Activated T-cell treated with anti-CD3 and anti-CD28 coated beads, Interleukin-2, amount 50 U/mL, for 72 hours (primary cell): ENCODE measurements around the gene SLC8B1. TPM values are rescaled to one million over a fixed set of nuclear protein-coding genes. Genes with fewer than 3 reads are reported as not detected.
A peak's percentile ranks its signal among the peaks of the same experiment; 100 is the strongest.

Source experiments
- ATAC-seq, 2 donors: fragments of 150-1000 bp; cut with Tn5 transposase; replicated peaks in 1 of 2; 2 replicates each; pipeline ENCODE4 v1.10.0; 2021; ENCODE audit warnings: moderate library complexity in 2 of 2, mild to moderate bottlenecking in 1 of 2
- DNase-seq, 2 donors: peaks; one replicate each; pipeline ENCODE4 v3.0.0; 2021 to 2022; ENCODE audit warnings: mixed read lengths in 1 of 2
- H3K27ac Mint-ChIP-seq: one replicate; pipeline ENCODE4 v1.8.0; 2022; ENCODE audit warnings: mild to moderate bottlenecking, moderate library complexity, mixed read lengths
- H3K27me3 Mint-ChIP-seq: one replicate; pipeline ENCODE4 v1.8.0; 2022; ENCODE audit warnings: low read depth, mixed read lengths
- H3K36me3 Mint-ChIP-seq, 2 donors: one replicate each; pipeline ENCODE4 v1.8.0; 2022; ENCODE audit warnings: mixed read lengths in 2 of 2, mild to moderate bottlenecking in 1 of 2; ENCODE audit not compliant: insufficient read depth in 2 of 2
- H3K4me1 Mint-ChIP-seq: one replicate; pipeline ENCODE4 v1.8.0; 2022; ENCODE audit warnings: low read depth, mixed read lengths
- H3K4me3 Mint-ChIP-seq, 2 donors: one replicate each; pipeline ENCODE4 v1.8.0; 2022; ENCODE audit warnings: mild to moderate bottlenecking in 2 of 2, mixed read lengths in 2 of 2, moderate library complexity in 2 of 2
- H3K9me3 Mint-ChIP-seq, 2 donors: one replicate each; pipeline ENCODE4 v1.8.0; 2022; ENCODE audit warnings: mixed read lengths in 2 of 2
- total RNA-seq, 2 donors: library from RNA; stranded (reverse); gene quantifications; one replicate each; pipeline ENCODE4 v1.2.3, GENCODE V29; 2022

SLC8B1 gene
- total RNA-seq, 2 donors from 2014 or later = 25.9 to 27.4 TPM

- DNase-seq = no peak
- Mint-ChIP-seq H3K9me3 (no peaks in the 10 kb centered on the region), H3K4me3 (no peak overlapping the region), H3K27ac (no peak overlapping the region), H3K36me3 (no peaks in the 10 kb centered on the region), H3K27me3 (no peaks in the 10 kb centered on the region), H3K4me1 (no peaks in the 10 kb centered on the region)
- ATAC-seq = no peak
These were observed 11.4 kb upstream of the SLC8B1 start for GRCh38 chr12:113346353-113346752.

- H3K27ac Mint-ChIP-seq = no peak overlapping the region
- DNase-seq = no peak
- no peaks in the 10 kb centered on the region for H3K4me1 Mint-ChIP-seq
- no peak for ATAC-seq
- H3K27me3 Mint-ChIP-seq = no peaks in the 10 kb centered on the region
- H3K4me3 Mint-ChIP-seq = no peak overlapping the region
- H3K9me3 Mint-ChIP-seq = no peaks in the 10 kb centered on the region
- H3K36me3 Mint-ChIP-seq = no peaks in the 10 kb centered on the region
These were observed 10.4 kb upstream of the SLC8B1 start for GRCh38 chr12:113345318-113345717.

GRCh38 chr12:113341535-113341934 lies 6.6 kb upstream of the SLC8B1 start:
- H3K27ac Mint-ChIP-seq = no peak overlapping the region
- no peak overlapping the region for H3K4me3 Mint-ChIP-seq
- no peaks in the 10 kb centered on the region for H3K4me1 Mint-ChIP-seq
- ATAC-seq (no peak), DNase-seq (no peak)
- no peaks in the 10 kb centered on the region for H3K27me3 Mint-ChIP-seq
- H3K9me3 Mint-ChIP-seq = no peaks in the 10 kb centered on the region
- no peaks in the 10 kb centered on the region for H3K36me3 Mint-ChIP-seq

- H3K4me3 Mint-ChIP-seq = no peak overlapping the region
- H3K4me1 Mint-ChIP-seq = no peaks in the 10 kb centered on the region
- no peak for ATAC-seq
- DNase-seq = no peak
- H3K27me3 Mint-ChIP-seq = no peaks in the 10 kb centered on the region
- H3K36me3 Mint-ChIP-seq = no peaks in the 10 kb centered on the region
- H3K9me3 Mint-ChIP-seq = no peaks in the 10 kb centered on the region
- no peak overlapping the region for H3K27ac Mint-ChIP-seq
These were observed 5.2 kb upstream of the SLC8B1 start for GRCh38 chr12:113340061-113340460.

- Mint-ChIP-seq H3K27ac (no peak overlapping the region), H3K4me1 (no peaks in the 10 kb centered on the region), H3K36me3 (peaks cover 0 to 1% of the 10 kb centered on the region in 2 donors), H3K27me3 (no peaks in the 10 kb centered on the region), H3K9me3 (no peaks in the 10 kb centered on the region), H3K4me3 (no peak overlapping the region)
- no peak for DNase-seq
- ATAC-seq = no peak
These were observed 4.6 kb upstream of the SLC8B1 start for GRCh38 chr12:113339540-113339939.

GRCh38 chr12:113333877-113334785 lies 778 bp downstream of the SLC8B1 start:
- peak; percentile 22 to 25 for ATAC-seq
- Mint-ChIP-seq H3K27ac (peak overlapping the region; percentile 92), H3K36me3 (peaks cover 3 to 11% of the 10 kb centered on the region in 2 donors), H3K9me3 (no peaks in the 10 kb centered on the region), H3K4me3 (peak overlapping the region; percentile 96 to 99), H3K27me3 (no peaks in the 10 kb centered on the region), H3K4me1 (peaks cover 27% of the 10 kb centered on the region)
- DNase-seq = peak in 1 of 2 donors; percentile 10

GRCh38 chr12:113333418-113333750 lies 1.5 kb downstream of the SLC8B1 start:
- H3K36me3 Mint-ChIP-seq = peaks cover 4 to 16% of the 10 kb centered on the region in 2 donors
- no peak for DNase-seq
- H3K27ac Mint-ChIP-seq = no peak overlapping the region
- no peaks in the 10 kb centered on the region for H3K9me3 Mint-ChIP-seq
- no peaks in the 10 kb centered on the region for H3K27me3 Mint-ChIP-seq
- peaks cover 27% of the 10 kb centered on the region for H3K4me1 Mint-ChIP-seq
- no peak for ATAC-seq
- peak overlapping the region; percentile 96 to 99 for H3K4me3 Mint-ChIP-seq

GRCh38 chr12:113332688-113333417 lies 2.1 kb downstream of the SLC8B1 start:
- H3K4me1 Mint-ChIP-seq = peaks cover 27% of the 10 kb centered on the region
- ATAC-seq = no peak

GRCh38 chr12:113330505-113330904 lies 4.4 kb downstream of the SLC8B1 start:
- H3K9me3 Mint-ChIP-seq = no peaks in the 10 kb centered on the region
- no peak overlapping the region for H3K27ac Mint-ChIP-seq
- H3K27me3 Mint-ChIP-seq = no peaks in the 10 kb centered on the region
- H3K4me1 Mint-ChIP-seq = peaks cover 27% of the 10 kb centered on the region
- no peak overlapping the region for H3K4me3 Mint-ChIP-seq
- no peak for DNase-seq
- peaks cover 4 to 19% of the 10 kb centered on the region in 2 donors for H3K36me3 Mint-ChIP-seq
- no peak for ATAC-seq

More at GRCh38 chr12:113332688-113333417, 2.1 kb downstream of the SLC8B1 start:
- Mint-ChIP-seq H3K27ac (no peak overlapping the region), H3K36me3 (peaks cover 4 to 19% of the 10 kb centered on the region in 2 donors), H3K4me3 (peak overlapping the region; percentile 21 to 96), H3K27me3 (no peaks in the 10 kb centered on the region), H3K9me3 (no peaks in the 10 kb centered on the region)
- no peak for DNase-seq

GRCh38 chr12:113329791-113330417 lies 5.0 kb downstream of the SLC8B1 start:
- DNase-seq = no peak
- Mint-ChIP-seq H3K4me1 (peaks cover 27% of the 10 kb centered on the region), H3K36me3 (peaks cover 4 to 19% of the 10 kb centered on the region in 2 donors), H3K27me3 (no peaks in the 10 kb centered on the region), H3K27ac (no peak overlapping the region), H3K9me3 (no peaks in the 10 kb centered on the region), H3K4me3 (no peak overlapping the region)
- no peak for ATAC-seq

- peaks cover 2 to 19% of the 10 kb centered on the region in 2 donors for H3K36me3 Mint-ChIP-seq
- DNase-seq (no peak), ATAC-seq (no peak)
- H3K27me3 Mint-ChIP-seq = no peaks in the 10 kb centered on the region
- H3K4me1 Mint-ChIP-seq = peaks cover 26% of the 10 kb centered on the region
- no peaks in the 10 kb centered on the region for H3K9me3 Mint-ChIP-seq
- H3K27ac Mint-ChIP-seq = no peak overlapping the region
- no peak overlapping the region for H3K4me3 Mint-ChIP-seq
These were observed 5.7 kb downstream of the SLC8B1 start for GRCh38 chr12:113329022-113329790.

GRCh38 chr12:113328368-113328889 lies 6.5 kb downstream of the SLC8B1 start:
- Mint-ChIP-seq H3K27me3 (no peaks in the 10 kb centered on the region), H3K36me3 (peaks cover 2 to 19% of the 10 kb centered on the region in 2 donors)

More at GRCh38 chr12:113328368-113328889, 6.5 kb downstream of the SLC8B1 start:
- H3K4me1 Mint-ChIP-seq = peaks cover 25% of the 10 kb centered on the region
- H3K9me3 Mint-ChIP-seq = no peaks in the 10 kb centered on the region
- no peak overlapping the region for H3K4me3 Mint-ChIP-seq
- ATAC-seq (no peak), DNase-seq (no peak)
- H3K27ac Mint-ChIP-seq = no peak overlapping the region
